Small intestine (tissue), 7 donors: ENCODE data around the gene POU3F1. TPM values are rescaled to one million over a fixed set of nuclear protein-coding genes. Genes with fewer than 3 reads are reported as not detected.

ENCODE experiments used
- DNase-seq, 2 donors: peaks; one replicate each; pipeline versions ENCODE4 v3.0.0 to v3.0.0-alpha.2; 2013
- FAIRE-seq: peaks from 2 replicates; lab custom pipeline; 2012; peaks lifted over from hg19 to GRCh38; lab: Jason Lieb, UNC
- H3K27ac ChIP-seq, 3 donors: one replicate each; pipeline ENCODE4 v1.5.1; 2013; ENCODE audit warnings: low read length in 2 of 3, mild to moderate bottlenecking in 2 of 3, control low read depth in 1 of 3, inconsistent platforms in 1 of 3, low read depth in 1 of 3, moderate library complexity in 1 of 3
- H3K27me3 ChIP-seq, 3 donors: one replicate each; pipeline ENCODE4 v1.6.1; 2013; ENCODE audit warnings: low read length in 3 of 3, inconsistent platforms in 1 of 3; ENCODE audit not compliant: control insufficient read depth in 3 of 3, insufficient read depth in 3 of 3
- H3K36me3 ChIP-seq, 3 donors: one replicate each; pipeline ENCODE4 v1.6.1; 2013; ENCODE audit warnings: low read length in 3 of 3, inconsistent platforms in 1 of 3, low read depth in 1 of 3, mild to moderate bottlenecking in 1 of 3, moderate library complexity in 1 of 3; ENCODE audit not compliant: control insufficient read depth in 3 of 3, insufficient read depth in 2 of 3
- H3K4me1 ChIP-seq, 3 donors: one replicate each; pipeline ENCODE4 v1.6.1; 2013; ENCODE audit warnings: low read length in 2 of 3, inconsistent platforms in 1 of 3, low read depth in 1 of 3, mild to moderate bottlenecking in 1 of 3, moderate library complexity in 1 of 3; ENCODE audit not compliant: control insufficient read depth in 3 of 3, insufficient read depth in 2 of 3
- H3K4me3 ChIP-seq, 3 donors: one replicate each; pipeline ENCODE4 v1.5.1; 2013; ENCODE audit warnings: low read length in 3 of 3, control low read depth in 1 of 3, inconsistent platforms in 1 of 3, low read depth in 1 of 3, mild to moderate bottlenecking in 1 of 3, moderate library complexity in 1 of 3
- H3K9me3 ChIP-seq, 2 donors: one replicate each; pipeline ENCODE4 v1.6.1; 2013; ENCODE audit warnings: low read depth in 1 of 2, low read length in 1 of 2; ENCODE audit not compliant: control insufficient read depth in 2 of 2, insufficient read depth in 1 of 2
- WGBS, 3 donors: extraction: QIAGEN DNeasy Blood & Tissue Kit; methylation state at CpG; one replicate each; pipeline ENCODE4 v1.1.7; 2013; 5-methylcytosine and 5-hydroxymethylcytosine counted together
- polyA plus RNA-seq, 4 donors: library from polyadenylated mRNA; stranded (reverse) in 3 of 4; unstranded in 1 of 4; fragments of 200-250 nt in 3 of 4; fragments of 120-200 nt in 1 of 4; gene quantifications; one replicate each; pipeline versions ENCODE4 v1.2.1 to v1.2.3, GENCODE V29; 2013
- donor health status: healthy with polysubstance abuse.
- donor health status: control.
- donor health status: control.
- donor health status: Bipolar disorder and iron deficiency.
- donor health status: healthy.

POU3F1 gene
- polyA plus RNA-seq, 4 donors, result 0.04 TPM; not detected in 3

- WGBS, 3 donors, result 51 to 63% (median 59%) methylated on average over 4 of the region's 4 CpGs
- Histone ChIP-seq H3K4me1 (peaks cover 3 to 6% (median 4%) of the 10 kb centered on the region in 3 donors), H3K27me3 (no peaks in the 10 kb centered on the region), H3K9me3 (peaks cover 0 to 3% of the 10 kb centered on the region in 2 donors), H3K27ac (no peak overlapping the region), H3K4me3 (no peak overlapping the region), H3K36me3 (peaks cover 5 to 17% (median 7%) of the 10 kb centered on the region in 3 donors)
- FAIRE-seq (no peak), DNase-seq (no peak)
Measured at GRCh38 chr1:38014171-38014570, 32.4 kb downstream of the POU3F1 start.

GRCh38 chr1:38013227-38013622 is 33.4 kb downstream of the POU3F1 start:
- H3K27me3 ChIP-seq, result no peaks in the 10 kb centered on the region
- H3K27ac ChIP-seq, result peak overlapping the region; percentile 74 to 96 (median 94)
- FAIRE-seq (no peak), DNase-seq (no peak)
- H3K9me3 ChIP-seq, result peaks cover 0 to 3% of the 10 kb centered on the region in 2 donors
- H3K4me1 ChIP-seq, result peaks cover 3 to 6% (median 4%) of the 10 kb centered on the region in 3 donors
- 5 to 10% (median 8%) methylated on average over 4 of the region's 4 CpGs for WGBS, 3 donors
- peak overlapping the region; percentile 64 to 73 (median 64) for H3K4me3 ChIP-seq
- H3K36me3 ChIP-seq, result peaks cover 5 to 12% (median 5%) of the 10 kb centered on the region in 3 donors

GRCh38 chr1:38012363-38013226 is 34.0 kb downstream of the POU3F1 start, which contains the start of gene UTP11:
TSS of gene UTP11 (plus strand) at chr1:38012734. CDS start at chr1:38012803, 69 bp downstream.
- peaks cover 3 to 6% (median 4%) of the 10 kb centered on the region in 3 donors for H3K4me1 ChIP-seq
- H3K27ac ChIP-seq, result peak within 1 kb of the TSS; percentile 74 to 96 (median 94)
- no peaks in the 10 kb centered on the region for H3K27me3 ChIP-seq
- peaks cover 3 to 8% (median 5%) of the 10 kb centered on the region in 3 donors for H3K36me3 ChIP-seq
- peak; percentile 98 to 99 for DNase-seq
- 1% methylated on average over 49 of the region's 49 CpGs for WGBS, 3 donors
- peak; percentile 5 for FAIRE-seq
- H3K9me3 ChIP-seq, result peaks cover 0 to 3% of the 10 kb centered on the region in 2 donors
- H3K4me3 ChIP-seq, result peak within 1 kb of the TSS; percentile 64 to 73 (median 64)

GRCh38 chr1:38009841-38010180 is 36.8 kb downstream of the POU3F1 start:
- FAIRE-seq (no peak), DNase-seq (no peak)
- no peaks in the 10 kb centered on the region for H3K27me3 ChIP-seq
- peaks cover 0 to 3% of the 10 kb centered on the region in 2 donors for H3K9me3 ChIP-seq
- no peak overlapping the region for H3K4me3 ChIP-seq
- H3K27ac ChIP-seq, result no peak overlapping the region
- 75 to 89% (median 84%) methylated on average over 6 of the region's 6 CpGs for WGBS, 3 donors
- peaks cover 0 to 3% (median 3%) of the 10 kb centered on the region in 3 donors for H3K36me3 ChIP-seq
- peaks cover 3 to 13% (median 4%) of the 10 kb centered on the region in 3 donors for H3K4me1 ChIP-seq

- H3K36me3 ChIP-seq, result peaks cover 0 to 2% (median 0%) of the 10 kb centered on the region in 3 donors
- no peak for FAIRE-seq
- peaks cover 3 to 16% (median 4%) of the 10 kb centered on the region in 3 donors for H3K4me1 ChIP-seq
- H3K4me3 ChIP-seq, result no peak overlapping the region
- 74 to 75% (median 74%) methylated on average over 8 of the region's 8 CpGs for WGBS, 3 donors
- peak in 1 of 2 donors; percentile 46 for DNase-seq
- H3K27me3 ChIP-seq, result no peaks in the 10 kb centered on the region
- peaks cover 0 to 3% of the 10 kb centered on the region in 2 donors for H3K9me3 ChIP-seq
- H3K27ac ChIP-seq, result peak overlapping the region in 2 of 3 donors; percentile 8 to 22
Measured at GRCh38 chr1:38009088-38009840, 37.3 kb downstream of the POU3F1 start.

GRCh38 chr1:38006008-38006828 is 40.4 kb downstream of the POU3F1 start:
- FAIRE-seq (no peak), DNase-seq (peak in 1 of 2 donors; percentile 21)
- WGBS, 3 donors, result 68 to 74% (median 71%) methylated on average over 11 to 12 of the region's 12 CpGs
- peak overlapping the region in 1 of 3 donors; percentile 19 for H3K4me3 ChIP-seq
- no peaks in the 10 kb centered on the region for H3K27me3 ChIP-seq
- peaks cover 0 to 16% (median under 1%) of the 10 kb centered on the region in 3 donors for H3K4me1 ChIP-seq
- H3K9me3 ChIP-seq, result no peaks in the 10 kb centered on the region
- peaks cover 0 to 6% (median 0%) of the 10 kb centered on the region in 3 donors for H3K36me3 ChIP-seq
- peak overlapping the region in 1 of 3 donors; percentile 43 for H3K27ac ChIP-seq

GRCh38 chr1:38005195-38006007 is 41.2 kb downstream of the POU3F1 start, which contains the start of gene FHL3:
TSS of gene FHL3 (minus strand) at chr1:38005514. CDS start at chr1:37999412, 6,102 bp downstream.
- 3 to 5% (median 4%) methylated on average over 42 to 83 of the region's 83 CpGs for WGBS, 3 donors
- no peak for FAIRE-seq

More at GRCh38 chr1:38005195-38006007, 41.2 kb downstream of the POU3F1 start, which contains the start of gene FHL3:
- DNase-seq, result peak in 1 of 2 donors; percentile 60
- Histone ChIP-seq H3K4me3 (peak within 1 kb of the TSS; percentile 28 to 68 (median 61)), H3K4me1 (peaks cover 0 to 24% (median 4%) of the 10 kb centered on the region in 3 donors), H3K9me3 (no peaks in the 10 kb centered on the region), H3K36me3 (peaks cover 0 to 6% (median 0%) of the 10 kb centered on the region in 3 donors), H3K27me3 (no peaks in the 10 kb centered on the region), H3K27ac (peak within 1 kb of the TSS; percentile 19 to 54 (median 27))
